HCT116 (cell line): ENCODE results near the gene TUBGCP5. TPM values are rescaled to one million over a fixed set of nuclear protein-coding genes. Genes with fewer than 3 reads are reported as not detected.

Experiments used
- ATAC-seq: fragments of 200-7000 bp; cut with Tn5 transposase; 2 replicates; pipeline ENCODE4 v1.9.1; 2020; ENCODE audit warnings: mild to moderate bottlenecking, moderate library complexity
- BruUV-seq: library from RNA; stranded (reverse); fragments of 400-500 nt; replicated peaks from 2 replicates; lab custom pipeline; 2021; lab: Mats Ljungman, UMichigan
- CTCF ChIA-PET: fragments of 300-600 bp; sonication (Branson Sonifier 250); formaldehyde crosslinking; loops from one replicate; lab custom pipeline; 2021; ENCODE audit warnings: antibody characterized with exemption; lab: Charles Lee
- POLR2A ChIA-PET: fragments of 300-600, 350-600 bp; sonication (Branson Sonifier 250); formaldehyde crosslinking; loops from one replicate; lab custom pipeline; 2021; ENCODE audit warnings: antibody characterized with exemption; lab: Charles Lee
- RAD21 ChIA-PET, 2 experiments: fragments of 300-600 bp; sonication (Branson Sonifier 250); formaldehyde crosslinking; loops; one replicate each; lab custom pipeline; 2023; ENCODE audit warnings: low total read pairs in 2 of 2; ENCODE audit not compliant: uncharacterized antibody in 2 of 2, unreplicated experiment in 2 of 2, low non-redundant PET in 1 of 2; lab: Charles Lee
- DNase-seq: peaks from one replicate; pipeline ENCODE4 v3.0.0-alpha.2; 2010; ENCODE audit warnings: low read depth, low spot score
- H2AFZ ChIP-seq: fragments of 200-600 bp; shearing (Covaris generic), sonication (generic); 2 replicates; pipeline ENCODE4 v1.6.1; 2017; ENCODE audit warnings: low read depth, mixed run types, mixed read lengths, antibody characterized with exemption, low read length; ENCODE audit not compliant: poor library complexity, severe bottlenecking
- H3K27ac ChIP-seq: 2 replicates; pipeline ENCODE4 v1.5.1; 2012; ENCODE audit warnings: low read depth, low read length
- H3K27me3 ChIP-seq: fragments of 200-600 bp; sonication (generic); 2 replicates; pipeline ENCODE4 v1.6.1; 2016; ENCODE audit warnings: mixed run types, low read length, mixed read lengths; ENCODE audit not compliant: insufficient read depth
- H3K36me3 ChIP-seq, 2 experiments: fragments of 200-500 bp in 1 of 2; fragments of 200-600 bp in 1 of 2; sonication (Bioruptor generic) in 1 of 2; sonication (generic) in 1 of 2; 2 replicates each; pipeline versions ENCODE4 v1.5.1 to v1.6.1; 2014 to 2016; ENCODE audit warnings: low read length in 2 of 2, inconsistent platforms in 1 of 2, mixed read lengths in 1 of 2, mixed run types in 1 of 2; ENCODE audit not compliant: insufficient read depth in 2 of 2, control insufficient read depth in 1 of 2
- H3K4me1 ChIP-seq, 2 experiments: fragments of 200-600 bp in 1 of 2; sonication (generic) in 1 of 2; 2 replicates each; pipeline versions ENCODE4 v1.5.1 to v1.6.1; 2012 to 2017; ENCODE audit warnings: low read length in 2 of 2, inconsistent platforms in 1 of 2, mild to moderate bottlenecking in 1 of 2, mixed read lengths in 1 of 2, mixed run types in 1 of 2, moderate library complexity in 1 of 2; ENCODE audit not compliant: insufficient read depth in 2 of 2, control insufficient read depth in 1 of 2
- H3K4me2 ChIP-seq: fragments of 200-600 bp; sonication (generic); 2 replicates; pipeline ENCODE4 v1.6.1; 2017; ENCODE audit warnings: mixed run types, low read length, mixed read lengths
- H3K4me3 ChIP-seq, 2 experiments: fragments of 200-600 bp in 1 of 2; sonication (generic) in 1 of 2; replicated peaks in 1 of 2; 2 replicates each; pipeline ENCODE4 v1.5.1; 2011 to 2016; ENCODE audit warnings: low read length in 2 of 2, control low read depth in 1 of 2, low read depth in 1 of 2, mild to moderate bottlenecking in 1 of 2, mixed read lengths in 1 of 2, mixed run types in 1 of 2
- H3K79me2 ChIP-seq: fragments of 200-600 bp; sonication (generic); 2 replicates; pipeline ENCODE4 v1.6.1; 2017; ENCODE audit warnings: mild to moderate bottlenecking, mixed run types, low read length, moderate library complexity, mixed read lengths; ENCODE audit not compliant: insufficient read depth
- H3K9ac ChIP-seq: fragments of 200-600 bp; sonication (generic); 2 replicates; pipeline ENCODE4 v1.6.1; 2016; ENCODE audit warnings: low read length, mixed read lengths
- H3K9me2 ChIP-seq: fragments of 200-600 bp; sonication (generic), shearing (Covaris generic); 2 replicates; pipeline ENCODE4 v1.6.1; 2017; ENCODE audit warnings: mixed run types, mild to moderate bottlenecking, moderate library complexity; ENCODE audit not compliant: insufficient read depth
- H3K9me3 ChIP-seq, 2 experiments: fragments of 200-500 bp in 1 of 2; fragments of 200-600 bp in 1 of 2; sonication (Bioruptor generic) in 1 of 2; sonication (generic) in 1 of 2; 2 replicates each; pipeline ENCODE4 v1.6.1; 2014 to 2017; ENCODE audit warnings: low read length in 2 of 2, mixed read lengths in 2 of 2, inconsistent platforms in 1 of 2, low read depth in 1 of 2, mild to moderate bottlenecking in 1 of 2, mixed run types in 1 of 2, moderate library complexity in 1 of 2; ENCODE audit not compliant: control insufficient read depth in 1 of 2, insufficient read depth in 1 of 2
- H4K20me1 ChIP-seq: fragments of 200-600 bp; sonication (generic), shearing (Covaris generic); 2 replicates; pipeline ENCODE4 v1.6.1; 2017; ENCODE audit warnings: mixed run types, mild to moderate bottlenecking, moderate library complexity; ENCODE audit not compliant: insufficient read depth
- CEBPB ChIP-seq: IDR thresholded peaks from 2 replicates; pipeline ENCODE4 v1.6.1; 2012; ENCODE audit warnings: low read depth
- ELF1 ChIP-seq: IDR thresholded peaks from 2 replicates; pipeline ENCODE4 v1.6.1; 2012; ENCODE audit warnings: low read depth, borderline replicate concordance
- EZH2 ChIP-seq: fragments of 200-600 bp; sonication (generic); IDR thresholded peaks from 2 replicates; pipeline ENCODE4 v1.6.1; 2017; ENCODE audit warnings: antibody characterized with exemption, mixed run types
- EZH2phosphoT487 ChIP-seq: fragments of 200-600 bp; IDR thresholded peaks from 2 replicates; pipeline ENCODE4 v1.6.1; 2018; ENCODE audit warnings: antibody characterized with exemption, borderline replicate concordance
- RAD21 ChIP-seq: IDR thresholded peaks from 2 replicates; pipeline ENCODE4 v1.6.1; 2012; ENCODE audit warnings: low read depth, mild to moderate bottlenecking
- SP1 ChIP-seq: IDR thresholded peaks from 2 replicates; pipeline ENCODE4 v1.6.1; 2012; ENCODE audit warnings: low read depth
- SRF ChIP-seq: IDR thresholded peaks from 2 replicates; pipeline ENCODE4 v1.6.1; 2012; ENCODE audit warnings: low read depth
- TCF7L2 ChIP-seq: IDR thresholded peaks from 2 replicates; pipeline ENCODE4 v1.7.0; 2011; ENCODE audit warnings: borderline replicate concordance, inconsistent platforms; ENCODE audit not compliant: insufficient read depth, insufficient read length; ENCODE audit errors: extremely low read depth
- YY1 ChIP-seq: IDR thresholded peaks from 2 replicates; pipeline ENCODE4 v1.6.1; 2011; ENCODE audit warnings: low read length, low read depth, moderate library complexity, mild to moderate bottlenecking; ENCODE audit not compliant: insufficient replicate concordance; ENCODE audit errors: extremely low read depth
- ZFX ChIP-seq: fragments of 450-650 bp; IDR thresholded peaks from 2 replicates; pipeline ENCODE4 v1.6.1; 2017
- ZNF274 ChIP-seq: fragments of 200-500 bp; sonication (Bioruptor generic); IDR thresholded peaks from 2 replicates; pipeline ENCODE4 v1.6.1; 2014; ENCODE audit warnings: mild to moderate bottlenecking, low read depth, low read length, inconsistent platforms
- intact Hi-C: fragments of 100-400 bp; cut with micrococcal nuclease; formaldehyde crosslinking; loops from 2 replicates; pipeline ENCODE4 v1.10.0; 2022
- total RNA-seq: library from RNA; stranded (reverse); gene quantifications from one replicate; pipeline ENCODE4 v1.2.1, GENCODE V29; 2021; ENCODE audit not compliant: unreplicated experiment
- TF ChIP-seq, protein P1 (sequence below): IDR thresholded peaks from 2 replicates; pipeline ENCODE4 v1.6.1; 2012; ENCODE audit warnings: low read depth
- TF ChIP-seq, protein P2 (sequence below): IDR thresholded peaks from 2 replicates; pipeline ENCODE4 v1.6.1; 2012
- TF ChIP-seq, protein P3 (sequence below): IDR thresholded peaks from 2 replicates; pipeline ENCODE4 v1.6.1; 2011; ENCODE audit warnings: mild to moderate bottlenecking, low read length, moderate library complexity; ENCODE audit not compliant: insufficient replicate concordance; ENCODE audit errors: extremely low read depth

The TUBGCP5 gene
- total RNA-seq, 1 experiment from 2014 or later, result 17.9 TPM

DNA sequence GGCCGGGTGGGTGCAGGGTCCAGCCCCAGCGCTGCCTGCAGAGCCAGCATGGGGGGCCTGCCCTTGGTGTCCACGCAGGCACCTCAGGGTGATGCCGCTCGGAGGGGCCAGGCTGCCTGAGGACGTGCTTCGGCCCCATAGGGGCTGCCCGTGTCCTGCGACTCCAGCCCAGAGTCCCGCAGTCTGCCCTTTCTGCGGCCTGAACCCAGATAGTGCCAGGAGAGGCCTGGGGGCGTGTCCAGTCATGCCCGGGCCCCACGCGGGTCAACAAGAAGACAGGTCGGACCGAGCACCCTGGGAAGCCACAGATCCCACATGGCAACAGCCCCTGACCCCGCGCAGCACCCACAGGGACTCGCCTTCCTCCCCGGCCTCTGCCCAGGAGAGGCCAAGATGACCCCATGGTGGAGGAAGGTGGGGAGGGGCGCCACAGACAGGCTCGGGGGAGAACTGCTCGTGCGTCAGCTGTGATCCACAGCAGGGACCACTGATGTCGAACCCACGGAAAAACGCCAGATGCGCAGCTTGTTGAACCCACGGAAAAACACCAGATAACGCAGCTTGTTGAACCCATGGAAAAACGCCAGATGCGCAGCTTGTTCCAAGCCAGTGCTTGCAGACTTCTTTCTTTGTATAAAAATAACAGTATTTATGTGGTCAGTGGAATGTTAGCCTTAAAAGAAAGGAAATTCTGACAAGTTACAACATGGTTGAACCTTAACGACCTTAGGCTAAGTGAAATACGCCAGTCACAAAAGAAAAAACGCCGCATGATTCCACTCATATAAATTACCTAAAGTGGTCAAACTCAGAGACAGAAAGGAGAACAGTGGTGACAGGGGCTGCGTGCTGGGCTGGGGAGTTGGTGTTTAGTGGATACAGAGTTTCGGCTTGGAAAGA lies 87.7 kb downstream of the TUBGCP5 start:
- Histone ChIP-seq H3K9me3 (no peaks in the 10 kb centered on the region), H3K79me2 (peaks cover 98% of the 10 kb centered on the region), H3K4me2 (no peak overlapping the region), H2AFZ (no peak overlapping the region), H4K20me1 (no peaks in the 10 kb centered on the region), H3K9me2 (no peaks in the 10 kb centered on the region), H3K9ac (no peak overlapping the region), H3K36me3 (0 out of 4 replicates have a peak, but pooled peaks cover 0 to 4% of the 10 kb centered on the region in 2 experiments), H3K27ac (no peak overlapping the region), H3K27me3 (no peaks in the 10 kb centered on the region), H3K4me3 (no peak overlapping the region), H3K4me1 (no peaks in the 10 kb centered on the region)
- POLR2A ChIA-PET, result no interaction called here
- intact Hi-C loops, result no loop called here
- BruUV-seq, result no TSS peak
- RAD21 ChIA-PET, result no interaction called here
- no peak for DNase-seq
- TF ChIP-seq, protein P1, sequence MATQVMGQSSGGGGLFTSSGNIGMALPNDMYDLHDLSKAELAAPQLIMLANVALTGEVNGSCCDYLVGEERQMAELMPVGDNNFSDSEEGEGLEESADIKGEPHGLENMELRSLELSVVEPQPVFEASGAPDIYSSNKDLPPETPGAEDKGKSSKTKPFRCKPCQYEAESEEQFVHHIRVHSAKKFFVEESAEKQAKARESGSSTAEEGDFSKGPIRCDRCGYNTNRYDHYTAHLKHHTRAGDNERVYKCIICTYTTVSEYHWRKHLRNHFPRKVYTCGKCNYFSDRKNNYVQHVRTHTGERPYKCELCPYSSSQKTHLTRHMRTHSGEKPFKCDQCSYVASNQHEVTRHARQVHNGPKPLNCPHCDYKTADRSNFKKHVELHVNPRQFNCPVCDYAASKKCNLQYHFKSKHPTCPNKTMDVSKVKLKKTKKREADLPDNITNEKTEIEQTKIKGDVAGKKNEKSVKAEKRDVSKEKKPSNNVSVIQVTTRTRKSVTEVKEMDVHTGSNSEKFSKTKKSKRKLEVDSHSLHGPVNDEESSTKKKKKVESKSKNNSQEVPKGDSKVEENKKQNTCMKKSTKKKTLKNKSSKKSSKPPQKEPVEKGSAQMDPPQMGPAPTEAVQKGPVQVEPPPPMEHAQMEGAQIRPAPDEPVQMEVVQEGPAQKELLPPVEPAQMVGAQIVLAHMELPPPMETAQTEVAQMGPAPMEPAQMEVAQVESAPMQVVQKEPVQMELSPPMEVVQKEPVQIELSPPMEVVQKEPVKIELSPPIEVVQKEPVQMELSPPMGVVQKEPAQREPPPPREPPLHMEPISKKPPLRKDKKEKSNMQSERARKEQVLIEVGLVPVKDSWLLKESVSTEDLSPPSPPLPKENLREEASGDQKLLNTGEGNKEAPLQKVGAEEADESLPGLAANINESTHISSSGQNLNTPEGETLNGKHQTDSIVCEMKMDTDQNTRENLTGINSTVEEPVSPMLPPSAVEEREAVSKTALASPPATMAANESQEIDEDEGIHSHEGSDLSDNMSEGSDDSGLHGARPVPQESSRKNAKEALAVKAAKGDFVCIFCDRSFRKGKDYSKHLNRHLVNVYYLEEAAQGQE, result no peak
- no peak for TF ChIP-seq ZNF274
- no peak for TF ChIP-seq ZFX
- no peak for TF ChIP-seq RAD21
- no peak for TF ChIP-seq EZH2phosphoT487
- no peak for TF ChIP-seq YY1
- TF ChIP-seq SP1, result no peak
- TF ChIP-seq, protein P2, sequence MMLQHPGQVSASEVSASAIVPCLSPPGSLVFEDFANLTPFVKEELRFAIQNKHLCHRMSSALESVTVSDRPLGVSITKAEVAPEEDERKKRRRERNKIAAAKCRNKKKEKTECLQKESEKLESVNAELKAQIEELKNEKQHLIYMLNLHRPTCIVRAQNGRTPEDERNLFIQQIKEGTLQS, result no peak
- TF ChIP-seq, protein P3, sequence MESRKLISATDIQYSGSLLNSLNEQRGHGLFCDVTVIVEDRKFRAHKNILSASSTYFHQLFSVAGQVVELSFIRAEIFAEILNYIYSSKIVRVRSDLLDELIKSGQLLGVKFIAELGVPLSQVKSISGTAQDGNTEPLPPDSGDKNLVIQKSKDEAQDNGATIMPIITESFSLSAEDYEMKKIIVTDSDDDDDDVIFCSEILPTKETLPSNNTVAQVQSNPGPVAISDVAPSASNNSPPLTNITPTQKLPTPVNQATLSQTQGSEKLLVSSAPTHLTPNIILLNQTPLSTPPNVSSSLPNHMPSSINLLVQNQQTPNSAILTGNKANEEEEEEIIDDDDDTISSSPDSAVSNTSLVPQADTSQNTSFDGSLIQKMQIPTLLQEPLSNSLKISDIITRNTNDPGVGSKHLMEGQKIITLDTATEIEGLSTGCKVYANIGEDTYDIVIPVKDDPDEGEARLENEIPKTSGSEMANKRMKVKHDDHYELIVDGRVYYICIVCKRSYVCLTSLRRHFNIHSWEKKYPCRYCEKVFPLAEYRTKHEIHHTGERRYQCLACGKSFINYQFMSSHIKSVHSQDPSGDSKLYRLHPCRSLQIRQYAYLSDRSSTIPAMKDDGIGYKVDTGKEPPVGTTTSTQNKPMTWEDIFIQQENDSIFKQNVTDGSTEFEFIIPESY, result no peak
- no peak for TF ChIP-seq SRF
- no peak for TF ChIP-seq TCF7L2
- TF ChIP-seq CEBPB, result no peak
- no peak for TF ChIP-seq ELF1
- TF ChIP-seq EZH2, result no peak
- CTCF ChIA-PET, result no interaction called here
- ATAC-seq, result no peak
